Stimulated activated naive B cell treated with anti-CD40 and anti-IgM and Interleukin-4, amounts not matched to agents 10 μg/mL and 1 μg/mL and 100 μg/mL, for 72 hours (primary cell): ENCODE data around the gene IL32.
"Not testable (repeated sequence)": the region's sequence is repeated elsewhere in the genome, so short reads cannot be mapped to it uniquely, and the experiment has no call there.

ENCODE experiments used
- ATAC-seq, 2 donors: fragments of 150-1000 bp; cut with Tn5 transposase; replicated peaks; 2 replicates each; pipeline ENCODE4 v1.10.0; 2021; ENCODE audit warnings: moderate library complexity in 1 of 2
- DNase-seq: peaks from one replicate; pipeline ENCODE4 v3.0.0; 2021
- H3K27ac Mint-ChIP-seq: one replicate; pipeline ENCODE4 v1.8.0; 2022; ENCODE audit warnings: mild to moderate bottlenecking, mixed read lengths
- H3K27me3 Mint-ChIP-seq, 2 donors: one replicate each; pipeline ENCODE4 v1.8.0; 2022; ENCODE audit warnings: mixed read lengths in 2 of 2
- H3K36me3 Mint-ChIP-seq, 2 donors: one replicate each; pipeline ENCODE4 v1.8.0; 2022; ENCODE audit warnings: mixed read lengths in 2 of 2, mild to moderate bottlenecking in 1 of 2
- H3K4me1 Mint-ChIP-seq, 2 donors: one replicate each; pipeline ENCODE4 v1.8.0; 2022; ENCODE audit warnings: mixed read lengths in 2 of 2, mild to moderate bottlenecking in 1 of 2
- H3K4me3 Mint-ChIP-seq, 2 donors: one replicate each; pipeline ENCODE4 v1.8.0; 2022; ENCODE audit warnings: mild to moderate bottlenecking in 2 of 2, mixed read lengths in 2 of 2, moderate library complexity in 1 of 2
- H3K9me3 Mint-ChIP-seq, 2 donors: one replicate each; pipeline ENCODE4 v1.8.0; 2022; ENCODE audit warnings: mixed read lengths in 2 of 2, mild to moderate bottlenecking in 1 of 2

The IL32 gene

DNA sequence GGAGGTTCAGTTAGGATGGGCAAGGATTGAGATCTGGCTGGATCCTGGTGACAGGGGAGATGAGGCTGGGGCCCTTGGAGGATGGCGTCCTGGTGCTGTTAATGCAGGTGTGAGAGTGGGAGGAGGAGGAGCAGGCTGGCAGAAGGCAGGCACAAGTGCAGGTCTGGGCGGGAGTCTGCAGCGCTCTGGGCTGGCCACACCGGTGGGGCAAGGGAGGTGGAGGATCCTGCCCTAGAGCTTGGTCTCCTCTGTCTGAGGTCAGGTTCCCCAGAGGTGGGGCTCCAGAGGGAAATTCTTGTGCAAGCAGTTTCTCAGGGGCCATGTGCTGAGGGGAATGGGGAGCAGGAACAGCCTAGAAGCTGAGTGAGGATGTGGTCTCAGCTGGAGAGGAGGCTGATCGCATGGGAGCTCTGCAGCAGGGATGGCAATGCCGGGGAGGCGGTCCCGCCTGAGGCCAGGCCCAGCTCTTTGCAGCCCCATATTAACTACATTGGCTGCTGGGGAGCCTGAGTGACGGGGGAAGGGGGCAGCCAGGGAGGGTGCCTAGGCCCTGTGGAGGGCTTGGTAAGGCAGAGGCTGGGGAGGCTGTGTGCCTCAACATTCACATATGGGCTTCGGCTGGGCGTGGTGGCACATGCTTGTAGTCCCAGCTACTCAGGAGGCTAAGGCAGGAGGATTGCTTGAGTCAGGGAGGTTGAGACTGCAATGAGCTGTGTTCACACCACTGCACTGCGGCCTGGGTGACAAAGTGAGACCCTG is 12.7 kb upstream of the IL32 start:
- ATAC-seq, H3K9me3 Mint-ChIP-seq, H3K27ac Mint-ChIP-seq, H3K4me3 Mint-ChIP-seq, DNase-seq: not testable (repeated sequence)
- Mint-ChIP-seq H3K27me3 (peaks cover 17 to 23% of the 10 kb centered on the region in 2 donors), H3K36me3 (peaks cover 11 to 23% of the 10 kb centered on the region in 2 donors), H3K4me1 (peaks cover 24 to 37% of the 10 kb centered on the region in 2 donors)

DNA sequence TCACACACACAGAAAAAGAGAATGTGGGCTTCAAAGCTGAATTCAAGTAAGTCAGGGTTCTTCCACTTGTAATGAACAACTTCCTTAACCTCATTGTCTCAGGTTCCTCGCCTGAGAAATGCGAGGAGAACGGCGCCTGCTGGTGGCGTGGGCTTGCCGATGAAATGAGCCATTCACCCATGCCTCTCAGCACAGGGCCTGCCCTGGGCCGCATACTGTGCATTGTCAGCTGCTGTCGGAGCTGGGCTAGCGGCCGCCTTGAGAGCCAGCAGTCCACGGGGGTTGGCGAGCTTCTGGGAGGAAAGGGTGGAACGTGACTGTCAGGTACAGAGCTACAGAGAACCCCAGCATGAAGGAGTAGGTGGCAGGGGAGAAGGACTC is 12.1 kb upstream of the IL32 start:
- Mint-ChIP-seq H3K4me1 (peaks cover 22 to 32% of the 10 kb centered on the region in 2 donors), H3K36me3 (peaks cover 11 to 23% of the 10 kb centered on the region in 2 donors)

DNA sequence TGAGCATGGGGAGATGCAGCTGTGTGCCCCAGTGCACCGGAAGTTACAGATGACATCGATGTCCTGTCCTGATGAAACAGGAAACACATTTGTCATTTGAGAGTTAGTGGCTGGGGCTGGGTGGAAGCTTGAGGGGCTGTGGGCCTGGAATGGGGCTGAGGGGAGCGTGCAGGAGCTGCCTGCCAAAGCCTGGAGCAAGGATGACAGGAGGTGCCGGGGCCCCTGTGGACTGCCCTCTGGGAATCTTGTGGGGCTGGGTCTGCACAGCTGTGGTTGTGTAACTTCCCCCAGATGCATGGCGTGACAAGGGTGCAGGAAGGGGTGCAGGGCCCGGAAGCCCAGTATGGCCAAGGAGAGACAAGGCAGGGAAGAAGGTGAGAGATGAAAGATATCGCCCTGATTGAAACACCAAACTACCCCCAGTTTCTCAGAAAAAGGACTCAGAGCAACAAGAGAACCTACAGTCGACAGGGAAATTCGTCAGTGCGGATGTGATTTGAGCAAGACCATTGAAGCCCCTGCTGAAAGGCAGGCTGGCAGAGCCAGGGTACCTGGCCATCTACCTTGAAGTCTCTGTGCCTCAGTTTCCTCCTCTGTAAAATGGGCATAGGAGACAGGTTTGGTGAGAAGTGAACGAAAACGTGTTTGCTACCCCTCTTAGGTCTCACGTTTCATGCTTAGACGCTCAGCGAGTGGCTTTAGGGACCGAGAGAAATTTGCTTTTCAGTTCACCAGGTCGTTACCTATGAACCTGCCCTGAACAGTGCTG is 10.3 kb upstream of the IL32 start:
- H3K27me3 Mint-ChIP-seq, result peaks cover 0 to 7% of the 10 kb centered on the region in 2 donors
- peak overlapping the region; percentile 53 for H3K27ac Mint-ChIP-seq
- H3K36me3 Mint-ChIP-seq, result peaks cover 11 to 23% of the 10 kb centered on the region in 2 donors
- peaks cover 25 to 36% of the 10 kb centered on the region in 2 donors for H3K4me1 Mint-ChIP-seq
- H3K4me3 Mint-ChIP-seq, result peak overlapping the region in 1 of 2 donors; percentile 1
- DNase-seq, result no peak
- H3K9me3 Mint-ChIP-seq, result no peaks in the 10 kb centered on the region
- ATAC-seq, result no peak

More for the DNA sequence above, 12.1 kb upstream of the IL32 start:
- not testable (repeated sequence) for DNase-seq, H3K9me3 Mint-ChIP-seq, H3K27ac Mint-ChIP-seq, ATAC-seq, H3K4me3 Mint-ChIP-seq
- peaks cover 11 to 19% of the 10 kb centered on the region in 2 donors for H3K27me3 Mint-ChIP-seq

DNA sequence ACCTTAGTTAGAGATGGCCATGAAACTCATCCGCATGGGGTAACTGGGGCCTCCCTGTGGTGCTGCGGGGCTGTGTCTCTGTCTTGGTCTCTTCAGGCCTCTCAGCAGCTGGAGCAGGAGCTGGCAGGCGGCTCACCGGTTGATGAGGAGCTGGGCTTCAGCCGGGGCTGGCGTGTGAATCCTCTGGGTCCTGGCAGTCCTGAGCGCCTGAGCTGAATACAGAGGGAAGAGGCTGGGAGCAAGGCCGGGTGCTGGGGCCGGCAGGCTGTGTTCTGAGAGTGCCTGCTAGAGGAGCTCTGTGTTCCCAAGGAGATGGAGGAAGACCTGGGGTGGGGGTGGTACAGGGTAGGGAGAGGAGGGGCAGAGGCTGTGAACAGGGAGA is 9.7 kb upstream of the IL32 start:
- not testable (repeated sequence) for H3K27ac Mint-ChIP-seq, ATAC-seq, H3K27me3 Mint-ChIP-seq, H3K4me3 Mint-ChIP-seq, DNase-seq, H3K9me3 Mint-ChIP-seq
- Mint-ChIP-seq H3K36me3 (peaks cover 11 to 23% of the 10 kb centered on the region in 2 donors), H3K4me1 (peaks cover 25 to 36% of the 10 kb centered on the region in 2 donors)

DNA sequence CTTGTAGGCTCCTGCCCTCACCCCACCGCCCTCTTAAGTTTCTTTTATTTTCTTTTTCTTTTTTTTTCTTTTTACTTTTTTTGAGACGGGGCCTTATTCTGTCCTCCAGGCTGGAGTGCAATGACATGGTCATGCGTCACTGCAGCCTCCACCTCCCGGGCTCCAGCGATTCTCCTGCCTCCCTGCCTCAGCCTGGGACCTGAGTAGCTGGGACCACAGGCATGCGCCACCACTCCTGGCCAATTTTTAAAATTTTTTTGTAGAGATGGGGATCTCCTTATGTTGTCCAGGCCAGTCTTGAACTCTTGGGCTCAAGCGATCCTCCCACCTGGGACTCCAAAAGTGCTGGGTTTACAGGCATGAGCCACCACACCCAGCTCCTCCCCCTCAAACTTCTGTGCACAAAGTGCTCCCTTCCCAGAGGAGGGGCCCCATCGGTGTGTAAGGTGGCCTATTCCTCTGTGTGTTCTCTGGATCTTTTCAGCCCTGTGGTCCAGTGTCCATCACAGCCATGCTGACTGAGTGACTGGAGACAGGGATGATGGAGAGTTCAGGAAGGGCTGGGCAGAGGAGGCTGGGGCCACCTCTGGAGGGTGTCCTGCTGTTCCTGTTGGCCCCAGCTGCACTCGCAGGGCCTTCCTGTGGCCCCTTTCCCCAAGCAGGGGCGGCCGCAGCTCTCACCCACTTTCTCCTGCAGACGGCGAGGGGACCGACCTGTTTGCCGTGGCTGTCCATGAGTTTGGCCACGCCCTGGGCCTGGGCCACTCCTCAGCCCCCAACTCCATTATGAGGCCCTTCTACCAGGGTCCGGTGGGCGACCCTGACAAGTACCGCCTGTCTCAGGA is 8.9 kb upstream of the IL32 start:
- no peaks in the 10 kb centered on the region for H3K9me3 Mint-ChIP-seq
- H3K27ac Mint-ChIP-seq, result no peak overlapping the region
- peaks cover 11 to 23% of the 10 kb centered on the region in 2 donors for H3K36me3 Mint-ChIP-seq
- no peaks in the 10 kb centered on the region for H3K27me3 Mint-ChIP-seq
- peaks cover 25 to 36% of the 10 kb centered on the region in 2 donors for H3K4me1 Mint-ChIP-seq
- ATAC-seq, result no peak
- no peak for DNase-seq
- H3K4me3 Mint-ChIP-seq, result no peak overlapping the region

DNA sequence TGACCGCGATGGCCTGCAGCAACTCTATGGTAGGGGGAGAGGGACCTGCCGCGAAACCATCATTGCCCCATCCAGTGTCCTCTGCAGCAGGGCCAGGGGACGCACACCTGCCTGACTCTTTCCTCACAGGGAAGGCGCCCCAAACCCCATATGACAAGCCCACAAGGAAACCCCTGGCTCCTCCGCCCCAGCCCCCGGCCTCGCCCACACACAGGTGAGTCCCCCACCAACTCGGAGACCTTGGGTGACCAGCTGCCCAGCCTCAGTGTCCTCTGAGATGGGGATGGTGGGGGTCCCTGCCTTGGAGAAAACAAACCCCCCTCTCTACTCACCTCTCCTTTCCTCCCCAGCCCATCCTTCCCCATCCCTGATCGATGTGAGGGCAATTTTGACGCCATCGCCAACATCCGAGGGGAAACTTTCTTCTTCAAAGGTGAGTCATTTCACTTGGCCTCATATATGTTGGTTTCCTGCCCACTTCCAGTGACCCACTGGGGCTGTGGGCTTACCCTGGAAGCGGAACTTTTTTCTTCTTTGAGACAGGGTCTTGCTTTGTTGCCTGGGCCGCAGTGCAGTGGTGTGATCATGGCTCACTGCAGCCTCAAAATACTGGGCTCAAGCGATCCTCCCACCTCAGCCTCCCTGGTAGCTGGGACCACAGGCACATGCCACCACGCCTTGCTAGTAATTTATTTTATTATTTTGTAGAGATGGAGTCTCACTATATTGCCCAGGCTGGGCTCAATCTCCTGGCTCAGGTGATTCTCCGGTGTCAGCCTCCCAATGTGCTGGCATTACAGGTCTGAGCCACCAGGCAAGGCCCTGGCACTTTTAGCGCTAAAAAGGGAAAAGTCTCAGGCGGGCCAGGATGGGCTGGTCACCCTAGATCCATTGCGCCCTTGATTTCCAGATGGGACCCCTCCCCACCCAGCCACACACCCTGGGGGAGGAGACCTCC is 8.0 kb upstream of the IL32 start:
- Mint-ChIP-seq H3K4me1 (peaks cover 25 to 36% of the 10 kb centered on the region in 2 donors), H3K4me3 (no peak overlapping the region), H3K27me3 (no peaks in the 10 kb centered on the region), H3K9me3 (no peaks in the 10 kb centered on the region), H3K36me3 (peaks cover 11 to 23% of the 10 kb centered on the region in 2 donors), H3K27ac (no peak overlapping the region)
- DNase-seq, result no peak
- ATAC-seq, result no peak

DNA sequence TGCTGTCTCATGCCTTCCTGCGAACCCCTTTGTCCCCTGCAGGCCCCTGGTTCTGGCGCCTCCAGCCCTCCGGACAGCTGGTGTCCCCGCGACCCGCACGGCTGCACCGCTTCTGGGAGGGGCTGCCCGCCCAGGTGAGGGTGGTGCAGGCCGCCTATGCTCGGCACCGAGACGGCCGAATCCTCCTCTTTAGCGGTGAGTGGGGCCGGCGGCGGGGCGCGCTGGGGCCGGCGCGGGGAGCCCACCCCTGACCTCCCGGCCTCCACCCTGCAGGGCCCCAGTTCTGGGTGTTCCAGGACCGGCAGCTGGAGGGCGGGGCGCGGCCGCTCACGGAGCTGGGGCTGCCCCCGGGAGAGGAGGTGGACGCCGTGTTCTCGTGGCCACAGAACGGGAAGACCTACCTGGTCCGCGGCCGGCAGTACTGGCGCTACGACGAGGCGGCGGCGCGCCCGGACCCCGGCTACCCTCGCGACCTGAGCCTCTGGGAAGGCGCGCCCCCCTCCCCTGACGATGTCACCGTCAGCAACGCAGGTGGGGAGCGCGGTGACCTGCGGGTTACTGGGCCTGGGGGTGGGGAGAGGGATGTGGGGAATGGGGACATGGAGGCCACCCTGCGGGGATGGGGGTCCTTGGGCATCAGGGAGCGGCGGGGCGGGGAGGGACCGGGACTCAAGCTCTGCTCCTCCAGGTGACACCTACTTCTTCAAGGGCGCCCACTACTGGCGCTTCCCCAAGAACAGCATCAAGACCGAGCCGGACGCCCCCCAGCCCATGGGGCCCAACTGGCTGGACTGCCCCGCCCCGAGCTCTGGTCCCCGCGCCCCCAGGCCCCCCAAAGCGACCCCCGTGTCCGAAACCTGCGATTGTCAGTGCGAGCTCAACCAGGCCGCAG is 7.1 kb upstream of the IL32 start:
- H3K4me3 Mint-ChIP-seq, result peak overlapping the region; percentile 87 to 97
- peaks cover 25 to 35% of the 10 kb centered on the region in 2 donors for H3K4me1 Mint-ChIP-seq
- H3K27ac Mint-ChIP-seq, result peak overlapping the region; percentile 67
- peaks cover 11 to 23% of the 10 kb centered on the region in 2 donors for H3K36me3 Mint-ChIP-seq
- DNase-seq (peak; percentile 20), ATAC-seq (peak; percentile 65 to 70)
- no peaks in the 10 kb centered on the region for H3K9me3 Mint-ChIP-seq
- H3K27me3 Mint-ChIP-seq, result no peaks in the 10 kb centered on the region

DNA sequence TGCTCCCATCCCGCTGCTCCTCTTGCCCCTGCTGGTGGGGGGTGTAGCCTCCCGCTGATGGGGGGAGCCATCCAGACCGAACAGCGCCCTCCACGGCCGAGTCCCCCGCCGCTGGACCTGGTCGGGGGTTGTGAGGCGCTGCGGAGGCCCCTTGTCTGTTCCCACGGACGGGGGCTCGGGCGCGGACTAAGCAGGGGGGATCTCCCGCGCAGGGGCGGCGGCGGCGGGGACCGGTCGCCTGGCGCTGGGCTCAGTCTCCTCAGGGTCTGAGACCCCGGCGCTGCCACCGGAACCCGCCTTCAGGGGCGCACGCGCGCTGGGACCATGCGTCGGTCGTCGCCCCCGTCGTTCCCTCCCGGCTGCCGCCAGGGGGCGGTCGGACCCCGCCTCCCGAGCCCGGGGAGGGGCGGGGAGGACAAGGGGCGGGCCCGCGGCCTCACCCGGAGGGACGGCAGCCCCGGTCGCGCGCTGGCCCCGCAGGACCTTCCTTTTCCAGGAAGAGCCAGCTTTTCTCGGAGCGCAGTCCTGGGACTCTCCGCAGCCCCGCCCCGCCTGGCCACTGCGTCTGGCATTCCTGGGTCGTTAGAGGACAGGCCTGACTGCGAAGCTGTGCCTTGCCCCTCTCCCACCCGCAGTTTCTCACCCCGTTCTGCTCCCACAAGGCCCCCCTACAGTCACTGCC is 6.3 kb upstream of the IL32 start:
- Mint-ChIP-seq H3K4me3 (peak overlapping the region; percentile 87 to 97), H3K4me1 (peaks cover 19 to 27% of the 10 kb centered on the region in 2 donors), H3K36me3 (peaks cover 5 to 16% of the 10 kb centered on the region in 2 donors), H3K9me3 (no peaks in the 10 kb centered on the region), H3K27me3 (no peaks in the 10 kb centered on the region), H3K27ac (peak overlapping the region; percentile 90)
- ATAC-seq, result peak; percentile 90
- DNase-seq, result peak; percentile 83

DNA sequence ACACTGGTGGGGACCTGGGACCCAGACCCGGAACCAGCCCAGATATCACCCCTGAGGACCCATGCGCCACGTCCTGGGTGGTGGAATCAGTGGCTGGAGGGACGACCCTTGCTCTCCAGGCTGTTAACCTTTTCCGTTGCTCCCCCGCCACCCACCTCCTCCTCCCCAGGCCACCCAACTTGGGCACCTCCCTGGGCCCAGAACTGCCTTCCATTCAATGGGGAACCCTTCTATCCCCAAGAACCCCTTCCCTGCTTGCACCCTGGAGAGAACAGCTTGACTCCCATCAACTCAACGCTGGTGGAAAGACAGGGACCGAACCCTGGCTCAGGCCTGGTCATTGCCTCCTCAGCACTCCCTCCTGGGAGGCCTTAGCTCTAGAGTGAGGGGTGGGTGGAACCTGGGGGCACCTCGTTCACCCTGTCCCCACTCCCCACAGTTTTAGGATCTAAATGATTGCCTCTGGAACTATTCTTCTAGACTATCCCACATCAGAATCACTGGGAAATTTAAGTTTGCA is 5.7 kb upstream of the IL32 start:
- Mint-ChIP-seq H3K27ac (peak overlapping the region; percentile 90), H3K4me3 (peak overlapping the region; percentile 87 to 97), H3K36me3 (peaks cover 2 to 13% of the 10 kb centered on the region in 2 donors), H3K27me3 (no peaks in the 10 kb centered on the region), H3K4me1 (peaks cover 15 to 23% of the 10 kb centered on the region in 2 donors), H3K9me3 (no peaks in the 10 kb centered on the region)
- ATAC-seq (no peak), DNase-seq (no peak)

DNA sequence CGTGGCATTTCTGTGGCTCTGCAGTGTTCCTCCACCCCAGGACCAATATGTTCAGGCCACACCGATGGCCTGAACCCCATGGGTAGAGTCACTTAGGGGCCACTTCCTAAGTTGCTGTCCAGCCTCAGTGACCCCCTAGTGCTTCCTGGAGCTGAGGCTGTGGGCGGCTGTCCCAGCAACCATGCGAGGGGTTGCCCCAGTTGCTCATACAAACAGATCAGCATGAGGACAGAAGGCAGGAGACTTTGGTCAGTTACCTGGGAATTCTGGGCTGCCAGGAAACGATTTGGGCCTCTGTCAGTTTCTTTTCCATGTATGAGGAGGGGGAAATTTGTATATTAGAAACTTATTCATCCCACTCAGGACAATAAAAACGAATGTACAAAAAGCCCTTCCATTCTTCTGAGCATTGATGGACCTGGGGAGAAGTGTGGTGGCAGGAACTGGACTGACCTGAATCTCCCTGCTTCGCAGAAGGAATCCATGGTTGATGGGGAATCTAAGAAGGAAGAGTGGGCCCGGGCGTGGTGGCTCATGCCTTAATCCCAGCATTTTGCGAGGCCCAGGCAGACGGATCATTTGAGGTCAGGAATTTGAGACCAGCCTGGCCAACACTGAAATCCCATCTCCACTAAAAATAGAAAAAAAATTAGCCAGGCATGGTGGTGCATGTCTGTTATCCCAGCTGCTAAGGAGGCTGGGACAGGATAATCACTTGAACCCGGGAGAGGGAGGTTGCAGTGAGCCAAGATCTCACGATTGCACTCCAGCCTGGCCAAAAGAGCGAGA is 4.9 kb upstream of the IL32 start:
- no peak for DNase-seq
- H3K4me3 Mint-ChIP-seq, result peak overlapping the region; percentile 87 to 97
- no peaks in the 10 kb centered on the region for H3K9me3 Mint-ChIP-seq
- peaks cover 11 to 16% of the 10 kb centered on the region in 2 donors for H3K4me1 Mint-ChIP-seq
- ATAC-seq, result no peak
- peaks cover 0 to 6% of the 10 kb centered on the region in 2 donors for H3K36me3 Mint-ChIP-seq
- no peaks in the 10 kb centered on the region for H3K27me3 Mint-ChIP-seq
- H3K27ac Mint-ChIP-seq, result no peak overlapping the region

DNA sequence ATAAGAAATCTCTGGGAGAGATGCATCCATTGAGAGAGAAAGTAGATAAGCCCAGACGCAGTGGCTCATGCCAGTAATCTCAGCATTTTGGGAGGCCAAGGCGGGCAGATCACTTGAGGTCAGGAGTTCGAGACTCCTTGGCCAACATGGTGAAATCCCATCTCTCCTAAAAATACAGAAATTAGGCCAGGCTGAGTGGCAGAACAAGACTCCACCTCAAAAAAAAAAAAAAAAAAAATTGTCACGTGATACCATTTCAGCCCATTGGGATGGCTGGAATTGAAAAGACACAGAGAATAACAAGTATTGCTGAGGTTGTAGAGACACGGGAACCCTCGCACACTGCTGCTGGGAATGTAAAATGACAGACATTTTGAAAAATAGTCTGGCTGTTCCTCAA is 2.9 kb upstream of the IL32 start:
- no peak overlapping the region for H3K27ac Mint-ChIP-seq

More for the DNA sequence above, 2.9 kb upstream of the IL32 start:
- H3K27me3 Mint-ChIP-seq, result no peaks in the 10 kb centered on the region
- no peak overlapping the region for H3K4me3 Mint-ChIP-seq
- peaks cover 11 to 13% of the 10 kb centered on the region in 2 donors for H3K4me1 Mint-ChIP-seq
- no peak for DNase-seq
- H3K9me3 Mint-ChIP-seq, result no peaks in the 10 kb centered on the region
- ATAC-seq, result no peak
- H3K36me3 Mint-ChIP-seq, result peaks cover 0 to under 1% of the 10 kb centered on the region in 2 donors
